CD14-positive monocyte (primary cell): ENCODE results near the gene AP1S2. TPM values are rescaled to one million over a fixed set of nuclear protein-coding genes. Genes with fewer than 3 reads are reported as not detected.

Source experiments
- DNase-seq, 3 donors: peaks; one replicate each; pipeline ENCODE4 v3.0.0-alpha.2; 2011 to 2022
- H2AFZ ChIP-seq: 2 replicates; pipeline ENCODE4 v1.6.0; 2012; ENCODE audit warnings: mild to moderate bottlenecking, low read depth, low read length, inconsistent platforms; ENCODE audit not compliant: insufficient read depth, poor library complexity, severe bottlenecking
- H3K27ac ChIP-seq, 2 donors: 1 replicate in 1 of 2; 2 replicates in 1 of 2; pipeline ENCODE4 v1.5.1; 2012 to 2013; ENCODE audit warnings: low read length in 2 of 2, control low read depth in 1 of 2, inconsistent platforms in 1 of 2, low read depth in 1 of 2, mild to moderate bottlenecking in 1 of 2
- H3K27me3 ChIP-seq, 2 donors: one replicate each; pipeline versions ENCODE4 v1.6.0 to v1.6.1; 2011 to 2013; ENCODE audit warnings: low read length in 2 of 2; ENCODE audit not compliant: control insufficient read depth in 2 of 2, insufficient read depth in 2 of 2
- H3K36me3 ChIP-seq, 2 donors: replicated peaks in 1 of 2; 1 replicate in 1 of 2; 2 replicates in 1 of 2; pipeline versions ENCODE4 v1.5.1 to v1.6.1; 2012 to 2013; ENCODE audit warnings: low read length in 2 of 2, control low read depth in 1 of 2, inconsistent platforms in 1 of 2, mild to moderate bottlenecking in 1 of 2; ENCODE audit not compliant: insufficient read depth in 2 of 2, control insufficient read depth in 1 of 2
- H3K4me1 ChIP-seq, 2 donors: 1 replicate in 1 of 2; 2 replicates in 1 of 2; pipeline versions ENCODE4 v1.5.1 to v1.6.1; 2012 to 2013; ENCODE audit warnings: low read length in 2 of 2, control low read depth in 1 of 2, inconsistent platforms in 1 of 2, mild to moderate bottlenecking in 1 of 2, moderate library complexity in 1 of 2; ENCODE audit not compliant: insufficient read depth in 2 of 2, control insufficient read depth in 1 of 2
- H3K4me2 ChIP-seq: replicated peaks from 2 replicates; pipeline ENCODE3; 2012; ENCODE audit warnings: low read length, moderate library complexity, mild to moderate bottlenecking; ENCODE audit not compliant: poor library complexity, severe bottlenecking; ENCODE audit errors: extremely low read depth
- H3K4me3 ChIP-seq, 3 experiments: fragments of 200-600 bp in 1 of 3; sonication (generic) in 1 of 3; replicated peaks in 1 of 3; 1 replicate in 2 of 3; 2 replicates in 1 of 3; pipeline ENCODE4 v1.5.1; 2011 to 2013; ENCODE audit warnings: low read length in 3 of 3, mild to moderate bottlenecking in 3 of 3, control low read depth in 2 of 3, low read depth in 2 of 3, inconsistent platforms in 1 of 3, moderate library complexity in 1 of 3
- H3K79me2 ChIP-seq: 2 replicates; pipeline ENCODE4 v1.6.0; 2012; ENCODE audit warnings: mild to moderate bottlenecking, control low read depth, inconsistent platforms, low read length, moderate library complexity; ENCODE audit not compliant: insufficient read depth
- H3K9ac ChIP-seq: 2 replicates; pipeline ENCODE4 v1.6.0; 2017; ENCODE audit warnings: low read length, mild to moderate bottlenecking; ENCODE audit not compliant: insufficient read depth, poor library complexity, severe bottlenecking
- H3K9me3 ChIP-seq, 2 donors: replicated peaks in 1 of 2; 1 replicate in 1 of 2; 2 replicates in 1 of 2; pipeline versions ENCODE4 v1.5.1 to v1.6.1; 2012 to 2013; ENCODE audit warnings: low read length in 2 of 2, control low read depth in 1 of 2; ENCODE audit not compliant: control insufficient read depth in 1 of 2, insufficient read depth in 1 of 2
- H4K20me1 ChIP-seq: 2 replicates; pipeline ENCODE4 v1.6.0; 2012; ENCODE audit warnings: mild to moderate bottlenecking, low read length, control low read depth, moderate library complexity; ENCODE audit not compliant: insufficient read depth
- H3K27ac Mint-ChIP-seq, 7 donors: one replicate each; pipeline ENCODE4 v1.8.0; 2020; ENCODE audit warnings: mild to moderate bottlenecking in 7 of 7, mixed read lengths in 7 of 7, moderate library complexity in 6 of 7, inconsistent platforms in 2 of 7
- H3K27me3 Mint-ChIP-seq, 3 donors: one replicate each; pipeline ENCODE4 v1.8.0; 2021 to 2022; ENCODE audit warnings: low read depth in 3 of 3, mild to moderate bottlenecking in 3 of 3, mixed read lengths in 3 of 3, moderate library complexity in 3 of 3, inconsistent platforms in 1 of 3
- H3K36me3 Mint-ChIP-seq, 2 donors: one replicate each; pipeline ENCODE4 v1.8.0; 2020; ENCODE audit warnings: mixed read lengths in 2 of 2, inconsistent platforms in 1 of 2, mild to moderate bottlenecking in 1 of 2
- H3K4me1 Mint-ChIP-seq: one replicate; pipeline ENCODE4 v1.8.0; 2020; ENCODE audit warnings: mild to moderate bottlenecking, mixed read lengths
- H3K4me3 Mint-ChIP-seq, 2 donors: one replicate each; pipeline ENCODE4 v1.8.0; 2020; ENCODE audit warnings: mild to moderate bottlenecking in 2 of 2, mixed read lengths in 2 of 2, moderate library complexity in 1 of 2
- H3K9me3 Mint-ChIP-seq, 7 donors: one replicate each; pipeline ENCODE4 v1.8.0; 2020 to 2022; ENCODE audit warnings: mixed read lengths in 7 of 7, mild to moderate bottlenecking in 6 of 7, moderate library complexity in 6 of 7, inconsistent platforms in 2 of 7
- WGBS: methylation state at CpG from one replicate; pipeline ENCODE4 v1.1.5; 2013; ENCODE audit warnings: missing lambda C conversion rate; ENCODE audit not compliant: insufficient coverage; 5-methylcytosine and 5-hydroxymethylcytosine counted together
- intact Hi-C, 2 donors: fragments of 100-400 bp; cut with micrococcal nuclease; formaldehyde crosslinking; loops; one replicate each; pipeline versions ENCODE4 v1.15.0 to v1.15.1; 2023
- polyA plus RNA-seq, 3 donors: library from polyadenylated mRNA; depleted of rRNA in 1 of 3; unstranded in 2 of 3; stranded (reverse) in 1 of 3; fragments of 300-500 nt in 2 of 3; fragments of >200 nt in 1 of 3; fragmentation: Illumina TruSeq in 2 of 3; gene quantifications; 1 replicate in 2 of 3; 2 replicates in 1 of 3; pipeline ENCODE4 v1.2.3, GENCODE V29; 2012 to 2021
- TF ChIP-seq, protein P1 (sequence below): fragments of 200-600 bp; IDR thresholded peaks from one replicate; pipeline ENCODE4 v1.8.0; 2022; ENCODE audit warnings: antibody characterized with exemption, mild to moderate bottlenecking

Gene AP1S2
- polyA plus RNA-seq, 3 donors = 155 to 851 (median 806) TPM

DNA sequence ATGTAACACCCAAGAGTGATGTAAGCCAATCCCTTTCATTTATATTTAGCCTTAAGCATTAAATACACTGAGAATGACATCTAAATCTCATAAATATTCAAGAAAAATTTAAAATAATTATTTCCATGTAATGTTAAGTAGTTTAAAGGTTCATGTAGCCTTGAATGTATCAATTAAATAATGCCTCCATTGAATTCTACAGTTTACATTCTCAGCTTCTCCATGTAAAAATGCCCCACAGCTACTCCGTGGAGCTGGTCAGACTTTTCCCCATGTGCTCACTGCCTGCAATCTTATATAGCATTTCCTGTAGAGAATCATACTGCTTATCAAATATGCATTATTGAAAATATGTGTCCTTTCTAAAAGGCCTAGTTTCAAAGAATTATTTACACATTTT is 25.4 kb downstream of the AP1S2 start:
- H3K27ac ChIP-seq = no peak overlapping the region
- Mint-ChIP-seq H3K36me3 (peaks cover 26 to 71% of the 10 kb centered on the region in 2 donors), H3K27ac (no peak overlapping the region), H3K4me3 (no peak overlapping the region), H3K9me3 (peaks cover 0 to 2% (median 0%) of the 10 kb centered on the region in 7 donors), H3K4me1 (peaks cover 5% of the 10 kb centered on the region), H3K27me3 (peaks cover 0 to 6% (median 0%) of the 10 kb centered on the region in 3 donors)
- H3K36me3 ChIP-seq = peaks cover 41 to 81% of the 10 kb centered on the region in 2 donors
- no peak overlapping the region for H3K4me3 ChIP-seq
- peaks cover 74% of the 10 kb centered on the region for H4K20me1 ChIP-seq
- no peak overlapping the region for H2AFZ ChIP-seq
- H3K79me2 ChIP-seq = peaks cover 15% of the 10 kb centered on the region
- peaks cover 0 to 10% of the 10 kb centered on the region in 2 donors for H3K27me3 ChIP-seq
- H3K9me3 ChIP-seq = no peaks in the 10 kb centered on the region
- H3K4me1 ChIP-seq = no peaks in the 10 kb centered on the region
- WGBS = no CpG with 5 or more reads among the region's 1 CpG
- TF ChIP-seq, protein P1, sequence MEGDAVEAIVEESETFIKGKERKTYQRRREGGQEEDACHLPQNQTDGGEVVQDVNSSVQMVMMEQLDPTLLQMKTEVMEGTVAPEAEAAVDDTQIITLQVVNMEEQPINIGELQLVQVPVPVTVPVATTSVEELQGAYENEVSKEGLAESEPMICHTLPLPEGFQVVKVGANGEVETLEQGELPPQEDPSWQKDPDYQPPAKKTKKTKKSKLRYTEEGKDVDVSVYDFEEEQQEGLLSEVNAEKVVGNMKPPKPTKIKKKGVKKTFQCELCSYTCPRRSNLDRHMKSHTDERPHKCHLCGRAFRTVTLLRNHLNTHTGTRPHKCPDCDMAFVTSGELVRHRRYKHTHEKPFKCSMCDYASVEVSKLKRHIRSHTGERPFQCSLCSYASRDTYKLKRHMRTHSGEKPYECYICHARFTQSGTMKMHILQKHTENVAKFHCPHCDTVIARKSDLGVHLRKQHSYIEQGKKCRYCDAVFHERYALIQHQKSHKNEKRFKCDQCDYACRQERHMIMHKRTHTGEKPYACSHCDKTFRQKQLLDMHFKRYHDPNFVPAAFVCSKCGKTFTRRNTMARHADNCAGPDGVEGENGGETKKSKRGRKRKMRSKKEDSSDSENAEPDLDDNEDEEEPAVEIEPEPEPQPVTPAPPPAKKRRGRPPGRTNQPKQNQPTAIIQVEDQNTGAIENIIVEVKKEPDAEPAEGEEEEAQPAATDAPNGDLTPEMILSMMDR = no peak
- H3K4me2 ChIP-seq = no peak overlapping the region
- no peak for DNase-seq
- H3K9ac ChIP-seq = no peak overlapping the region
- intact Hi-C loops = no loop called here

DNA sequence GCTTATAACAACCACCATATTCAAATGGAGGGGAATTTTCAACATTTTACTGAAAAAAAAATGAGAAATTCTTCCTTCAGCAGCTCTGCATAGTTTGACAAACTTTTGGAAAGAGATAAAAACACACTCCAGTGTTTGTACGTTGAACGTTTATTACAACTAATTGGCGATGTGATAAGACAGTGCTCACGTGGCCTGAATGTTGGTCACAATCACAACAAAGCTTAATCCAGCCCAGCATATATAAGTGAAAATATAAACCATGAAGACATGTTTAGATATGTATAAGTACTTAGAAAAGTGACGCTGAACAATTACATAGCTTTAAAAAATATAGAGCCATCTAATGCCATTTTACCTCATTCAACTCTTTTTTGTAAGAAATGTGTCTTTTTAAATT is 28.7 kb downstream of the AP1S2 start:
- Histone ChIP-seq H3K4me2 (no peak overlapping the region), H3K9ac (no peak overlapping the region), H3K4me1 (no peaks in the 10 kb centered on the region), H3K27ac (no peak overlapping the region), H3K79me2 (no peaks in the 10 kb centered on the region), H2AFZ (no peak overlapping the region), H3K36me3 (peaks cover 47 to 94% of the 10 kb centered on the region in 2 donors), H4K20me1 (peaks cover 80% of the 10 kb centered on the region), H3K4me3 (no peak overlapping the region), H3K27me3 (peaks cover 0 to 8% of the 10 kb centered on the region in 2 donors), H3K9me3 (no peaks in the 10 kb centered on the region)
- H3K27me3 Mint-ChIP-seq = peaks cover 0 to 14% (median 2%) of the 10 kb centered on the region in 3 donors
- TF ChIP-seq, protein P1 = no peak
- WGBS = no CpG with 5 or more reads among the region's 5 CpGs
- H3K4me1 Mint-ChIP-seq = peaks cover 1% of the 10 kb centered on the region
- no peak overlapping the region for H3K27ac Mint-ChIP-seq
- no peak for DNase-seq
- intact Hi-C loops = no loop called here
- peaks cover 39 to 82% of the 10 kb centered on the region in 2 donors for H3K36me3 Mint-ChIP-seq
- H3K4me3 Mint-ChIP-seq = no peak overlapping the region
- H3K9me3 Mint-ChIP-seq = peaks cover 0 to 2% (median 0%) of the 10 kb centered on the region in 7 donors
